ENCODE results near the gene ACE2. TPM values are rescaled to one million over a fixed set of nuclear protein-coding genes. Genes with fewer than 3 reads are reported as not detected.

ACE2 gene
- total and polyA plus RNA-seq, 9 of the 15 experiments (the other 6 are each of a cell fraction or from before 2014, with no cell fraction given): 0.03 to 0.09 (median 0.07) TPM; not detected in 6

GRCh38 chrX:15549189-15550012, 51.4 kb downstream of the ACE2 start (continued):
- peak; percentile 51; the same call in 1 of the 2 replicates for TF ChIP-seq SPI1 (IDR thresholded peaks at IDR 0.05; ENCODE audit: borderline replicate concordance, low read depth, low read length)
- peak; percentile 58 for TF ChIP-seq NR2C1 (IDR thresholded peaks at IDR 0.05)
- no peak for TF ChIP-seq NR2C1 (tag; IDR thresholded peaks at IDR 0.05)
- TF ChIP-seq ELF2 (CRISPR knock-in tag; IDR thresholded peaks at IDR 0.05): no peak
- TF ChIP-seq CTBP1 (IDR thresholded peaks at IDR 0.05; ENCODE audit: borderline replicate concordance): peak; percentile 46; the same call in 1 of the 2 replicates
- TF ChIP-seq LEF1 (IDR thresholded peaks at IDR 0.05): 0 out of 2 replicates have a peak, but pooled peaks have one; percentile 13
- TF ChIP-seq KLF16 (IDR thresholded peaks at IDR 0.05): peak; percentile 76
- no peak for TF ChIP-seq RBFOX2 (IDR thresholded peaks at IDR 0.05; ENCODE audit: low read depth, low read length)
- no peak; the same call in 1 of the 2 replicates for TF ChIP-seq SMARCE1 (IDR thresholded peaks at IDR 0.05)
- TF ChIP-seq TBL1XR1 (IDR thresholded peaks at IDR 0.05; ENCODE audit: low read length in 2 of 2): peak in 1 of 2 experiments; percentile 71; a peak in 2 of 4 replicates
- TF ChIP-seq NFIC (IDR thresholded peaks at IDR 0.05): peak; percentile 54
- peak; percentile 90 for TF ChIP-seq CEBPB (tag; IDR thresholded peaks at IDR 0.05)
- TF ChIP-seq SRSF1 (IDR thresholded peaks at IDR 0.05; ENCODE audit: low read depth, low read length): no peak
- no peak for TF ChIP-seq POLR2AphosphoS2 (IDR thresholded peaks at IDR 0.05; ENCODE audit: low read length)
- TF ChIP-seq ZBTB34 (CRISPR knock-in tag; IDR thresholded peaks at IDR 0.05): no peak
- TF ChIP-seq ZNF316 (IDR thresholded peaks at IDR 0.05): peak; percentile 52
- no peak for TF ChIP-seq ZNF668 (CRISPR knock-in tag; IDR thresholded peaks at IDR 0.05)
- 0 out of 2 replicates have a peak, but pooled peaks have one; percentile 5 for TF ChIP-seq CREM (IDR thresholded peaks at IDR 0.05; ENCODE audit: low read depth)
- TF ChIP-seq SREBF2 (CRISPR knock-in tag; IDR thresholded peaks at IDR 0.05): no peak
- 0 out of 4 replicates have a peak, but pooled peaks of 1 of the 2 experiments have one; percentile 17 for TF ChIP-seq HDAC1 (IDR thresholded peaks at IDR 0.05)
- TF ChIP-seq, protein P1, sequence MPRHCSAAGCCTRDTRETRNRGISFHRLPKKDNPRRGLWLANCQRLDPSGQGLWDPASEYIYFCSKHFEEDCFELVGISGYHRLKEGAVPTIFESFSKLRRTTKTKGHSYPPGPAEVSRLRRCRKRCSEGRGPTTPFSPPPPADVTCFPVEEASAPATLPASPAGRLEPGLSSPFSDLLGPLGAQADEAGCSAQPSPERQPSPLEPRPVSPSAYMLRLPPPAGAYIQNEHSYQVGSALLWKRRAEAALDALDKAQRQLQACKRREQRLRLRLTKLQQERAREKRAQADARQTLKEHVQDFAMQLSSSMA (CRISPR knock-in tag; IDR thresholded peaks at IDR 0.05): no peak
- TF ChIP-seq GABPB1 (CRISPR knock-in tag; IDR thresholded peaks at IDR 0.05): no peak
- TF ChIP-seq GTF2F1 (IDR thresholded peaks at IDR 0.05; ENCODE audit: low read depth, low read length): no peak
- TF ChIP-seq EP300 (IDR thresholded peaks at IDR 0.05; ENCODE audit: low read length): peak; percentile 71
- no peak for TF ChIP-seq TAF9B (IDR thresholded peaks at IDR 0.05; ENCODE audit: partially characterized antibody)
- TF ChIP-seq XRCC5 (IDR thresholded peaks at IDR 0.05; ENCODE audit: low read depth, low read length): no peak
- peak; percentile 68 for TF ChIP-seq CCNT2 (IDR thresholded peaks at IDR 0.05; ENCODE audit: borderline replicate concordance, extremely low read depth, insufficient read length, low read depth, low read length)
- TF ChIP-seq PCBP1 (IDR thresholded peaks at IDR 0.05; ENCODE audit: low read depth, low read length, poor library complexity, severe bottlenecking): no peak
- no peak for TF ChIP-seq ZBTB26 (CRISPR knock-in tag; IDR thresholded peaks at IDR 0.05)
